Activated CD4-positive, alpha-beta T cell treated with anti-CD3 and anti-CD28 coated beads, Interleukin-2, amount 50 U/mL, for 24 hours (primary cell): Measurements from ENCODE around the gene ZNRF3.
"Not testable (repeated sequence)": the region's sequence is repeated elsewhere in the genome, so short reads cannot be mapped to it uniquely, and the experiment has no call there.

ENCODE experiments used
- DNase-seq, 2 donors: peaks; one replicate each; pipeline ENCODE4 v3.0.0-alpha.2; 2020; ENCODE audit warnings: low read depth in 1 of 2, low spot score in 1 of 2

The ZNRF3 gene

DNA sequence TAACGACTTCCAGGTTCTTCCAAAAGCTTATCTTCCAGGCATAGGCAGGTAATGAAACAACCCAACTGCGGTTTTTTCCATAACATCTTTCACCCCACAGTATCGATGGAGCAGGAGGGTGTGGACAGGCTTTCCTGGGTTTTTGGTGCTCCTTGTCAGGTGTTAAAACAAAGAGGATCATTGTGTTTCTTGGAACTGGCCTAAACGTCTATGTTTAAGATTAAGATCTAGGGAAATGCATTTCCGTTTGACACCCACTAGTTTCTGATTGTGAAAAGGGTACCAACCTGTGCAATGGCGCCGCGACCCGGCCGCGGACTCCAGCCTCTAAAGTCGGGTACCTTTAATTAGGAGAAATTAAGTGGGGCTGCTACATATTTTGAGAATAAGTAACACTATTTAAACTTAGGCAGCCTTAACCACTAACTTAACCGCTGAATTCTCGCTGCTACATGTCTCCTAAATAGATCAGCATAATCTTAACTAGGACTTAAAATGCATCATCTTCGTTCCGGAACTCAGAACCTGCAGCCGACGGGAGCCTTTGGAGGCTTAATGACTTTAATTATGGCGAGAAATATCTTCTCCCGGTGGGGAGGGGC is 146.7 kb downstream of the ZNRF3 start:
- DNase-seq = no peak

DNA sequence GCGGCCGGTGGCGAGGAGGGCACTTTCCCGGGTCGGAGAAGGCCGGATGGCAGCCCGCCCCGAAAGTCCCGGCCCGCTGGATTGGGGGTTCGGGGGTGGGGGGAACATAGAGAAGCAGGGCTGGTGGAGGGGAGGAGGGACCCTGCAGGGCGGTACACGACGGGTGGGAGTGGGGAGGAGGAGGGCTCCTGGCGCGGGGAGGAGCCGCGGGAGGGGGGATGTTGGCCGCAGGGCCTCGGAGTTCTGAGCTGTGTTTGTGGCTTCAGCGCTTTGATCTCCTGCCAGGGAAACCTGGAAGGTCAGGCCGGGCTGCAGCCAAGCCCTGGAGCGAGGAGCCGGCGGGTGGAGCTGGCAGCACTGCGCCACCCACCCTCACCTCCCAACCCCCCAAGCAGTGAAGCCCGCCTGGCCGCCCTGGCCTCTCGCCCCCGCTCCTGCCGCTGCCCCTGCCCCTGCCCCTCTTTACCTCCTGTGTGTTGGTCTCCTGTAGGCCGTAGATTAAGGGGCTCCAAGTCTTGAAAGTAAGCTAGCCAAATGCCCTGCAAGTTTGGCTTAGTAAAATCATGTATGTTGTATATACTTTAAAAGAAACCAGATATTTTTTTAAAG is 147.3 kb downstream of the ZNRF3 start:
- DNase-seq = no peak

DNA sequence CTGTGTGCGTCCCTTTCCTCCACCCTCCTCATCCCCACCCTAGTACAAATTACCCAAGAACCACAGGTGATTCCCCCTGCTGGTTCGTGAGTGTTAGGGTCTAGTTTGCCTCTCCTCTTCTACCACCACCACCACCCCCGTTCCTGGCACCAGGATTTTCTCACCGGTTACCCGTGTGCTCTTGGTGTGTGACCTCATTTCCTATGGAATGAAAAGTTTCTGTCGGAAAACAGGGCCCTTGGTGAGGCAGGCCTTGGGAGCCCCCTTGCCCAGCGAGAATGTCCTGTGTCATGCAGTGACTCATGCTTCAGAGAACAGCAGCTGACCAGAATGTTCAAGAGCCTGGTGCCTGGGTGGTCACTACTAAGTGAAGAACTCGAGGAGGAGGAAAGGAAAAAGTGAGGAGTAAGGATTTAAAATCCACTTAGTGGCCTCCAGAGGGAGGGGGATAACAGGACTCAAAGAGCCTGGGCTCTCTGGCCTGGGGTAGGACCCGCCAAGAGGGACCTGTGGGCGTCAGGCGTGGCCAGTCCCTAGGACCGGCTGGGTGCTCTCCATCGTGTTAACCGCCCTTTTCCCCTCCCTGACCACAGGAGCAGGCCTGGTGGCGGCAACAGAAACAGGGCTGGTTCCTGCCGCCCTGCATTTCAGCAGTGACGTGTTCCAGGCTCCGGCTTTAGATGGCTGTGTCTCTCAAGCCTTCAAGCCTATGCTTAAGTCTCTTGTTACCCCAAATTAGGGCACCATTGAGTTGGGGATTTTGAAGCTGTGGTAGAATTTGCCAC is 148.0 kb downstream of the ZNRF3 start:
- DNase-seq = no peak

DNA sequence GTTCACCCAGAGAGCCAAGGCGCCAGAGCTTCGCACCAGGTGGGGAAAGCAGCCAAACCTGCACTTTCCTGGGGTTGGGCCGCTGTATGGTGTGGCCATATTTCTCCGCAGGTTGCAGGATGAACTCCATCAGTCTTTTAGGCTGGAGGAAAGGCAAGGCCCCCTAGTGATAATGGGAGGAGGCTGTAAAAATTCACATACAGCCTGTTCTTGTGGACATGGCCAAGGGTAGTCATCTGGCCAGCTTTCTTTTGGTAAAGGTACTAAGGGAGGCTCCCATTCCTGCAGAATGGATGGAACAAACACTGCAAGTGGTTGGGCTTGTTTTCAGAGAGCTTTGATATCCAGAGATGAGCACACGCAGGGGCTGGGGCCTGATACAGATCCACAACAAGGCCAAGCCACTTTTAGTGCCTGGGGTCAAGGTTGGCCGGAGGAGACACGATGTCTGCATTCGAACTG is 148.7 kb downstream of the ZNRF3 start:
- DNase-seq = no peak

DNA sequence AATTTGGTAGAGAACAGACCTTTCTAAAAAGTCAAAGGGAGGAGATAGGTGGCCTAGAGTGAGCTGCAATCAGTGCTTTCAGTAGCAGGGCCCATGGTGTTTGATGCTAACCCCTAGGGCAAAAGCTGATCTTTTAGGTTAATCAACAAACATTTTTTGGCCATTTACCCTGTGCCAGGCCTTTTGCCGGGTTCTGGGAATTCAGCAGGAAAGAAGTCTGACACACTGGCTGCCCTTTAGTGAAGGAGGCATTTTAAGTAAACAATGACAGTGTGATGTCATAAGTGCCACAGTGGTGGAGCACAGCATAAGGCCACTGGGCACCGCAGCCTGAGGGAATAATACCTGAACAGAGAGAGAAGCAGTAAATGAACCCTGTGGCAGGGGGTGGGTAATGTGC is 149.2 kb downstream of the ZNRF3 start:
- no peak for DNase-seq

DNA sequence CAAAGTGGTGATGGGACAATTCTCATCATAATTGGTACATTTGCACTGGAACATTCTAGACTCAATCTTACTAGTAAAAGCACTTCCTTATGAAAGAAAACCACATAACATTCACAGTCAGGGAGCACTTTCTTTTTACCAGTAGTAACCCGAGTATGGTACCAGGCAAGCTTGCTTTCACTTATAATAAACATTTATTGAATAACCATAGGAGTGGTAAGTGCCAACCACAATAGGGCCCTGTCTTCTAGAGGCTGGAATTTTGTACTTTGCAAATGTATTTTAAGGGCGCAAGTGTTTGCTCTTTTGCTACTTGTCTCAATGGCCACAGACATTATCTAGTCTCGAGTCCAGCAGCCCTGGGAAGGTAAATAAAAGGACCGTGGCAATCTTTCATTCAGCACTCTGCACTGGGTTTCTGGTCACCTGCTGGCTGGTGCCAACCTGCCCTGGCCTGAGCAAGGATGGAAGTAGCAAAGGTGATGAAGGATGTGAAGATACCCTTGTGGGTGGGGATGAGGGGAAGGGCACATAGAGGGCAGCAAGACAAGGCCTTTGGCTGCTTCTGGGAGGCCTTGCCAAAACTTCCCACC is 154.1 kb downstream of the ZNRF3 start:
- no peak for DNase-seq

DNA sequence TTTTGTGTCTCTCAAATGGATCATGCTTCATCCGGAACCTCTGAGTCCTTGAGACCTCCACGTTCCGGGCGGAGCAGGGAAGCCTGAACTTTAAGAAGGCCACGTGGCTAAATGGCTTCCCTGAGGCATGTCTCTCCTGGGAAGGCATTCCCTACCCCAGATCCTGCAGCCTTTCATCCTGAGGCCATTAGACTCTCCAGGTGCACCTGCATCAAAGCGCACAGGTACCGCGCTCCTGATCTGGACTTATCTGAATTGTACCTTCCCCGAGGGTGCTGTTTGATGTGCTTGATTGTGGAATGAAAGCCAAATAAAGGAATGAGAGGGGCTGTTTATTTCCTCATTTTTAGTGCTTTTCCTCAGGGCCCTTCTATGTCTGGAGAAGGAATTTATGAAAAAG is 155.8 kb downstream of the ZNRF3 start:
- DNase-seq = no peak

DNA sequence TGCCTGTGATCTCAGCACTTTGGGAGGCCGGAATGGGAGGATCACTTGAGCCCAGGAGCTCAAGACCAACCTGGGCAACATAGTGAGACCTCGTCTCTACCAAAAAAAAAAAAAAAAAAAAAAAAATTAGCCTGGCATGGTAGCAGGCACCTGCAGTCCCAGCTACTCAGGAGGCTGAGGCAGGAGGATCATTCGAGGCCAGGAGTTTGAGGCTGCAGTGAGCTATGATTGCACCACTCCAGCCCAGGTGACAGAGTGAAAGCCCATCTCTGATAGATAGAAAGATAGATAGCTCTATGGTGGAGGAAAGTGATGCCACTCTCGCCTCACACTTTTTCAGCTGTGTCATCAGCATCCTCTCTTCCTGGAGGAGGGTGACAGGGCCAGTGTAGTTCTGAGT is 156.3 kb downstream of the ZNRF3 start:
- DNase-seq = not testable (repeated sequence)

DNA sequence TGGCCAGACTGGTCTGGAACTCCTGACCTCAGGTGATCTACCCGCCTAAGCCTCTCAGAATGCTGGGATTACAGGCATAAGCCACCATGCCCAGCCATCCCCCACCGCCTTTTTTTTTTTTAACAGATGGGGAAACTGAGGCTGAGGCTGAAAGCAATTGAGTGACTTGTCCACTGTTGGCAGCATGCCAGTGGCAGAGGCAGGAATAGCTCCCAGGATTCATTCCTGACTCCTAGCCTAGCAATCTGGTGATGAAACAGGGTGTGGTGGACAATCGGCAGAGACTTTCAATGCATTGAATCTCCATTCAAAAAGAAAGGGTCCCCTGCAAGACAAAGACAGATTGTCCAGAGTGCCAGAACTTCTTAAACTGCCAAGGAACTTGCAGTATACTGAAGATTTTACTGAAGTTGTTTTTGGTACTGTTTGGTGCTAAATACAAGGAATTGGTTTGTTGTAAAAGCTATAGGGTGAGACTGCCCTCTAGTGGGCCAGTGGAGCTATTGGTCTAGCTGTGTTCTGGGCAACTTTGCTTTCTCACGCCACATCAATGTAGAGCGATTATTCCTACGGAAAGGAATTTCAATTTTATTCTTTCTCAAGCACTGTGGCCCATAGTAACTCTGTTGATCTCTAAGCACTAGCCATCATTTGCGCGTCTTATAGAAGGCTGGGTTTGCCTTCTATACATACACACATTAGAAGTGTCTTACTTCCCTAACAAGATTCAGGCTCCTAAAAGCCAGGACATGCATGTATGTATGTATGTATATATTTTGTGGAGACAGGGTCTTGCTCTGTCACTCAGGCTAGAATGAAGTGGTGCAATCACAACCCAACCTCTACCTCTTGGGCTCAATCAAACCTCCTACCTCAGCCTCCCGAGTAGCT is 157.3 kb downstream of the ZNRF3 start:
- DNase-seq = peak; percentile 12 to 64

DNA sequence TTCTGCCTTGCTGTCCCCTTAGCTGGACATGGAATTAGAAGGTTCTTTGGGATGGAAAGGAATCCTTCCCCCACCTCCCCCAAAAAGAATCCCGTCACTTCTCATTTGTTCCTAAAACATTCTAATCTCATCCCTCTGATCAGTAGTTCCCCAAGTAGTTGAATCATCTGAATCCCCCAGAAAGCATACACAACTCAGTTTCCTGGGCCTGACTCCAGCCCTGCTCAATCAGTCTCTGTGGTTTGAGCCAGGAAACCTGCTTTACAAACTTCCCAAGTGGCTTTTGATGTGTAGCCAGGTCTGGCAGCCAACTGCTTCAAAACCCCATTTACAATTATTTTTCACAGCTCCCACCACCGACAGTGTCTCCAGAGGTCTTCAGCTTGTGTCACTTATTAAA is 158.0 kb downstream of the ZNRF3 start:
- no peak for DNase-seq

DNA sequence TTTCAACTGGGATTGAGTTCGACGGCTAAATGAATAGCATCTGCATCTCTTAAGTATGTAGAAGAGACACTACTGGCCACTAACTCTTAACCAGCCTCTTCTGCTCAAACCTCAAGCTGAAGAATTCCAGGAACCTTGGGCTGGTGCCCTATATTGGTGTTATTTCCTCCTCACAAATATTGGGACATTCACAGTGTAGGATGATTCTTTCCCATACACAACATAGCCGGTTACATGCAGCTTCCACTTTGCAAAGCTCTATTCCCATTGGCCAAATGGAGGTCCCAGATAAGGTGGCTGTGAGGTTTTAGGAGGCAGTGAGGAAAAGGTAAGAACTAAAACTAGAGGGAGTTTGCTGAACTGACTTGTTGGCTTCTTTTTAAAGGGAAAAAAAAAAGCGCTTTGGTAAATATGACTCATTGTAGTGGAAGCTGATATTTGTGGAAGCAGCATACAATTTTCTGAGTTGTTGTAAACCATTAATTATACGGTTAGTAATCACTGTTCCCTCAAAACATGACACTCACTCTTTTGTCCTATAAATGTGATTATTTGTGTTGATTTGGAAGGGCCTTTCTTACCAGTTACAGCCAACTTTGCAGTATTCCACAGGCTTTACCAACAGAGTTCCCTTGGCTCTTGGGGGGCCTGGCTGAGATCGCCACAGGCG is 160.7 kb downstream of the ZNRF3 start:
- DNase-seq = no peak

DNA sequence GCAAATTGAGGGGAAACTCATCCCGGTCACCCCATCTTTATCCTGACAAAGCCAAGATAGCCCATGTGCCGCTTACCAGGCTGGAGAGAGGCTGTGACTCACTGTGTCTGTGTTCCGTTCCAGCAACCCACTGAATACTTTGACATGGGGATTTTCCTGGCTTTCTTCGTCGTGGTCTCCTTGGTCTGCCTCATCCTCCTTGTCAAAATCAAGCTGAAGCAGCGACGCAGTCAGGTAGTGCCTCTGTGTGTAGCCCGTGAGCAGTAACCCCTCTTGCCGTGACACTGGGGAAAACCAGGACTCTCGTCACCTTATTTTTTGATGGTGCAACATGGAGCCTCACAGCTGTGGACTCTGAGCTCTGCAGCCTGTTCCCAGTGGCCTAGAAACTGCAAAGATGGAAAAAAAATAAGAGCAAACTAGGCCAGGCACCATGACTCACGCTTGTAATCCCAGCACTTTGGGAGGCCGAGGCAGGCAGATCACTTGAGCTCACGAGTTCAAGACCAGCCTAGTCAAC is 161.3 kb downstream of the ZNRF3 start:
- DNase-seq = no peak

DNA sequence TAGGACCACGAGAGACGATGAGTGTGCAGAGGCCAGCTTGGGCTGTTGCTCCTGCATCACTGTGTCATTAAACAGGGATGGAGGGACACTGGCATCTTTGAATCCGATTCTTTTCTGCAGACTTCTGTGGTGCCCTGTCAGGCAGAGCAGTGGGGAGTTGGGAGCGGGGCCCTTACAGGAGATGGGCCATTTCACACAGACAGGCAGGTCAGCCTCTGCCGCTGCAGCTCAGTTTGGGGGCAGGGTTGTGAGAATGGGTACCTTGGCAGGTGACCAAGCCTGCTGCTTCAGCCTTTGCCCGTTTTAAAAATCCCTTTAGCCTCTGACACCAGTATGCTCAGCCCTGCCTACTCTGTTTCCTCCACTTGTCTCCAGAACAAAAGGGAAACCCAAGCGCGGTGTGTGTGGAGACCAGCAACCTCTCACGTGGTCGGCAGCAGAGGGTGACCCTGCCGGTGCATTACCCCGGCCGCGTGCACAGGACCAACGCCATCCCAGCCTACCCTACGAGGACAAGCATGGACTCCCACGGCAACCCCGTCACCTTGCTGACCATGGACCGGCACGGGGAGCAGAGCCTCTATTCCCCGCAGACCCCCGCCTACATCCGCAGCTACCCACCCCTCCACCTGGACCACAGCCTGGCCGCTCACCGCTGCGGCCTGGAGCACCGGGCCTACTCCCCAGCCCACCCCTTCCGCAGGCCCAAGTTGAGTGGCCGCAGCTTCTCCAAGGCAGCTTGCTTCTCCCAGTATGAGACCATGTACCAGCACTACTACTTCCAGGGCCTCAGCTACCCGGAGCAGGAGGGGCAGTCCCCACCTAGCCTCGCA is 165.7 kb downstream of the ZNRF3 start:
- no peak for DNase-seq

DNA sequence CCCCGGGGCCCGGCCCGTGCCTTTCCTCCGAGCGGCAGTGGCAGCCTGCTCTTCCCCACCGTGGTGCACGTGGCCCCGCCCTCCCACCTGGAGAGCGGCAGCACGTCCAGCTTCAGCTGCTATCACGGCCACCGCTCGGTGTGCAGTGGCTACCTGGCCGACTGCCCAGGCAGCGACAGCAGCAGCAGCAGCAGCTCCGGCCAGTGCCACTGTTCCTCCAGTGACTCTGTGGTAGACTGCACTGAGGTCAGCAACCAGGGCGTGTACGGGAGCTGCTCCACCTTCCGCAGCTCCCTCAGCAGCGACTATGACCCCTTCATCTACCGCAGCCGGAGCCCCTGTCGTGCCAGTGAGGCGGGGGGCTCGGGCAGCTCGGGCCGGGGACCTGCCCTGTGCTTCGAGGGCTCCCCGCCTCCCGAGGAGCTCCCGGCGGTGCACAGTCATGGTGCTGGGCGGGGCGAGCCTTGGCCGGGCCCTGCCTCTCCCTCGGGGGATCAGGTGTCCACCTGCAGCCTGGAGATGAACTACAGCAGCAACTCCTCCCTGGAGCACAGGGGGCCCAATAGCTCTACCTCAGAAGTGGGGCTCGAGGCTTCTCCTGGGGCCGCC is 166.4 kb downstream of the ZNRF3 start:
- no peak for DNase-seq

DNA sequence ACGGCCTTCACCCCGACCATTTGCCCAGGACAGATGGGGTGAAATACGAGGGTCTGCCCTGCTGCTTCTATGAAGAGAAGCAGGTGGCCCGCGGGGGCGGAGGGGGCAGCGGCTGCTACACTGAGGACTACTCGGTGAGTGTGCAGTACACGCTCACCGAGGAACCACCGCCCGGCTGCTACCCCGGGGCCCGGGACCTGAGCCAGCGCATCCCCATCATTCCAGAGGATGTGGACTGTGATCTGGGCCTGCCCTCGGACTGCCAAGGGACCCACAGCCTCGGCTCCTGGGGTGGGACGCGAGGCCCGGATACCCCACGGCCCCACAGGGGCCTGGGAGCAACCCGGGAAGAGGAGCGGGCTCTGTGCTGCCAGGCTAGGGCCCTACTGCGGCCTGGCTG is 167.1 kb downstream of the ZNRF3 start:
- no peak for DNase-seq

DNA sequence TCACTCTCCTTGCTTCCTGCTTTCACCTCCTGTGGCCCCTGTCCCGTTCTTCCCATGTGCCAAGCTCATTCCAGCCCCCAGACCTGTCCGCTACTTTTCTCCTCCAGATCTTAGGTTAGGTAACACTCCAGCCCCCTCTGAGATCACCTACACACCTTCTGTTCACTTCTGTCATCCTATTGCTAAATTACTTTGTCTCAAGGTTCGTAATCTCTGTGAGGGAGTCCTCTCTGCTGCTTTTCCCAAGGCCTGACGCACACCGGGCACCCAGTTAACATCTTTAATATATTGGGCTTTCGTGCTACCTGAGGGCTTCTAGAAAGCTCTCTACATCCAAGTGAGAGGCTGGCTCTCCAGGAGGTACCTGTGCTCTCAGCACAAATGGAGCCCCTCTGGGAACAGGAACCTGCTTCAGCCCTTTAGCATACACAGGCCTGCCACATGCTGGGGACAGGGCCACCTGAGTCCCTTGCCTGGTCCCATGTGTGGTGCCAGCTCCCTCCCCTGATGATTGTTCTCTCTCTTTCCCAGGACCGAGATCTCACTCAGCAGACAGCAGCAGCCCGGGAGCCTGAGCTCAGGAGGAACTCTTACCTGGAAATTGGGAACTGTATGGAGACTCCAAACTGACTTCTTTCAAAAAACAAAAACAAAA is 169.8 kb downstream of the ZNRF3 start:
- DNase-seq = no peak

DNA sequence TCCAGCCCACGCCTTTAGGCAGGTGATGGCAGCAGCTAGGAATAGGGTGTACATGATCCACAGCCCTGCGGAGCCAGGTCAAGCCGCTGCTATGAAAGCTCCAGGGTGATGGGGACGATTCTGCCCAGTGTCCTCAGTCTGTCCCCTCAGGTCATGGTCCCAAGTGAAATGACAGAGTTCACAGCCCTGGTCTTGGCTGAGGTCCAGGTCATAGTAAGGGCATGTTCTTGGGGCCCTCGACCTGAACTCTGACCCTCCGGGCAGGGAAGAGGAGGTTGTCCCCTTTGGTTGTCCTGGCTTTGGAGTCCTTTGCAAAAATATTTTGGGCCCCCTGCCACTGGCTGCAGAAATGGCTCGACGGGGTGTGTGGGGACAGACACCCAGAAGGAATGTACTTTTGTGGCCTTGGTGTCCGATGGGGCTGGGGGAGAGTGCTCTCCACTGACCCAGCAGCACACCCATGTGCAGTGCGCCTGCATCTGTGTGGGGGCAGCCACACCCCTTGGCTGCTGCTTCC is 170.9 kb downstream of the ZNRF3 start:
- no peak for DNase-seq

DNA sequence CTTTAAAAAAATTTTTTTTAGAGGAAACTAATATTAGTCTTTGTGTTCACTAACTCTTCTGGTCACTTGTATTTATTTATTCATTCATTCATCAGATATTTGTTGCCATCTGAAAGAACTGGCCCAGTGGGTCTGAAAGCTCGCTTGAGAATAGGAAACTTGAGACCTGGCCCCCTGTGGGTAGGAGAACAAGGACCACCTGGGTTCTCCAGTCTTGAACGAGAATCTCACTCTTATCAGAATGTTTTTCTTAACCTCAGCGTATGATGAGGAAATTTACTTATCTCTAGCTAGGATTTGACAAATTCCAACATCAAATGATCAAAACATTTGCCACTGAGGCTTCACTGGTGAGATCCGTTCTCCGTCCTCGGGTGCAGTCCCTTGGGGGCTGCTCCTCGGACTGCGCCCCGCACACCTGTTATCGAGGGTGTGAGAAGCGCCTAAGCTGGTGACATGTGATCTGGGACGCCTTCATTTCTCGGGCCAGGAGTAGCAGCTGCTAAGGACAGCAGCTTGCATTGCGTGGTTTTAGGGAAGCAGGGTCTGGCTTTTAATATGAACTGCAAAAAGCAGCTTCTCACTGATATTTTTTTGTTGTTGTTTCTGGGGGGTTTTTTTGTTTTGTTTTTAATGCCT is 171.9 kb downstream of the ZNRF3 start:
- no peak for DNase-seq
